Lung (tissue), 12 donors: ENCODE data around the gene DOC2A. TPM values are rescaled to one million over a fixed set of nuclear protein-coding genes. Genes with fewer than 3 reads are reported as not detected.

Experiments
- ATAC-seq: fragments of 200-7000 bp; cut with Tn5 transposase; one replicate; pipeline ENCODE4 v1.9.1; 2020; ENCODE audit warnings: moderate number of reproducible peaks; ENCODE audit not compliant: insufficient read depth, low FRiP score
- DNase-seq, 3 donors: peaks; one replicate each; pipeline ENCODE4 v3.0.0-alpha.2; 2013 to 2017
- H3K27ac ChIP-seq, 2 donors: one replicate each; pipeline ENCODE4 v1.5.1; 2013; ENCODE audit warnings: mild to moderate bottlenecking in 2 of 2, moderate library complexity in 2 of 2, control low read depth in 1 of 2, inconsistent platforms in 1 of 2, low read depth in 1 of 2, low read length in 1 of 2
- H3K27me3 ChIP-seq, 3 donors: one replicate each; pipeline ENCODE4 v1.5.1; 2013; ENCODE audit warnings: low read length in 2 of 3; ENCODE audit not compliant: control insufficient read depth in 3 of 3, insufficient read depth in 3 of 3
- H3K36me3 ChIP-seq, 4 donors: one replicate each; pipeline ENCODE4 v1.5.1; 2013; ENCODE audit warnings: low read length in 4 of 4, mild to moderate bottlenecking in 1 of 4, moderate library complexity in 1 of 4; ENCODE audit not compliant: control insufficient read depth in 4 of 4, insufficient read depth in 4 of 4
- H3K4me1 ChIP-seq, 5 donors: one replicate each; pipeline ENCODE4 v1.5.1; 2013; ENCODE audit warnings: low read length in 5 of 5, mild to moderate bottlenecking in 2 of 5, moderate library complexity in 1 of 5; ENCODE audit not compliant: control insufficient read depth in 5 of 5, insufficient read depth in 5 of 5
- H3K4me3 ChIP-seq: one replicate; pipeline ENCODE4 v1.5.1; 2013; ENCODE audit warnings: mild to moderate bottlenecking, control low read depth, moderate library complexity
- H3K9ac ChIP-seq, 2 donors: one replicate each; pipeline ENCODE4 v1.5.1; 2013; ENCODE audit warnings: low read length in 2 of 2, control low read depth in 1 of 2; ENCODE audit not compliant: insufficient read depth in 1 of 2
- H3K9me3 ChIP-seq, 4 donors: one replicate each; pipeline ENCODE4 v1.5.1; 2013; ENCODE audit warnings: low read length in 3 of 4, mild to moderate bottlenecking in 1 of 4, moderate library complexity in 1 of 4; ENCODE audit not compliant: control insufficient read depth in 4 of 4, insufficient read depth in 3 of 4
- CTCF ChIP-seq: IDR thresholded peaks from 2 replicates; pipeline ENCODE4 v1.5.1; 2012; ENCODE audit warnings: mild to moderate bottlenecking; ENCODE audit errors: control extremely low read depth, extremely low read depth
- WGBS, 2 donors: extraction: QIAGEN DNeasy Blood & Tissue Kit; methylation state at CpG; one replicate each; pipeline ENCODE4 v1.1.7; 2013; 5-methylcytosine and 5-hydroxymethylcytosine counted together
- polyA plus RNA-seq, 2 donors: library from polyadenylated mRNA; stranded (reverse); fragments of 200-250 nt; gene quantifications; one replicate each; pipeline ENCODE4 v1.2.1, GENCODE V29; 2013
- total RNA-seq, 2 donors: library from RNA; depleted of rRNA in 1 of 2; stranded (reverse); fragments of >200 nt in 1 of 2; gene quantifications; one replicate each; pipeline ENCODE4 v1.2.1, GENCODE V29; 2014 to 2021
- donor health status: control.
- donor health status: control.
- donor health status: Bipolar disorder and iron deficiency.
- donor health status: healthy.
- donor health status: DM: yes; HTN: yes; CAD: no.

Gene DOC2A
- total and polyA plus RNA-seq, 4 donors, result 1.4 to 8.7 (median 2.7) TPM

DNA sequence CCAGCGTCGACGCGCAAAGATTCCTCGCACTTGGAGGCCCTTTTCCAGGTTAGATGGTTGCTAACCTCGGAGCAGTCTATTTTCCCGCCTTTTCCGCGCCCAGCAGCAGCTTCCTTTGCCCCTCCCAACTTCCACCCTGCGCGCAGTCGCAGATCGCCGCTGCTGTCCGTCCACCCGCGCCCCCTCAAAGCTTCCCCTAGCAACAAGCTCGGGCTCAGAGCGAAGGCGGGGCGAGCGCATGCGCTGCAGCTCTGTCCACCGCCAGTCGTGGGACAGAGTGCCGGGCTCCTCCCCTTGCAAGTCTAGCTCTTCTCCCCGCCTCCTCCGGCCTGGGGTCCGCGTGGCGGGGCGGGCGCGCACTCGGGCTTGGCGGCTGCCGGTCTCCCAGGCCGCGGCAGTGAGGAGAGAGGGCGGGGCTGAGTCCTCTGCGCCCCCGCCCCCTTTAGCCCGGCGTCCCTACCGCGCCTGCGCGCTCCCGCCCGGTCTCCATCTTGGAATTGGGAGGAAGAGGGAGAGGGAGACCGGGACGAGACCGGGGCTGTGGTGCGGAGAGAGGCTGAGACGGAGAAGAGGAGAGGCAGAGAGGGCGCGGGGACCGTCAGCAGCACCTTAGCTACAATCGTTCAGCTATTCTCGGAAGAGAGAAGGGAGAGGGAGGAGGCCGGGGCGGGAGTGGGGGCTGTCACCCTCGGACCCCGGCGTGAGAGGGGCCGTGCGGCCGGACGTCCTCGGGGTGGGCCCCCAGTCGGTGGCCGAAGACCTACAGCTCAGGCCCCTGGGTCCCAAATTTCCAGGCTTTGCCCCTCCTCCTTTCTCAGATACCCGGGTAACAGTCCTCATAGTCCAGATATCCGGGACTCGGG lies 37.2 kb downstream of the DOC2A start, which contains the start of gene TAOK2:
TAOK2 (plus strand) TSS at position 485 of the 863 bp plus-strand sequence. CDS start 3,905 bp downstream, outside the sequence.
- peaks cover 0 to 3% (median 0%) of the 10 kb centered on the region in 4 donors for H3K9me3 ChIP-seq
- peak; percentile 99 to 100 (median 100) for DNase-seq
- H3K36me3 ChIP-seq, result peaks cover 5 to 23% (median 21%) of the 10 kb centered on the region in 4 donors
- peak; percentile 99 for ATAC-seq
- TF ChIP-seq CTCF, result no peak
- no peaks in the 10 kb centered on the region for H3K27me3 ChIP-seq
- WGBS, 2 donors, result 2% methylated on average over 66 to 75 of the region's 75 CpGs
- H3K9ac ChIP-seq, result peak within 1 kb of the TSS; percentile 60 to 90
- peaks cover 14 to 26% (median 21%) of the 10 kb centered on the region in 5 donors for H3K4me1 ChIP-seq
- H3K27ac ChIP-seq, result peak within 1 kb of the TSS; percentile 87 to 95
- H3K4me3 ChIP-seq, result peak within 1 kb of the TSS; percentile 91

- Histone ChIP-seq H3K4me3 (no peak overlapping the region), H3K36me3 (peaks cover 11 to 22% (median 20%) of the 10 kb centered on the region in 4 donors), H3K27ac (no peak overlapping the region), H3K9ac (no peak overlapping the region), H3K9me3 (peaks cover 0 to 3% (median 0%) of the 10 kb centered on the region in 4 donors), H3K4me1 (peaks cover 14 to 24% (median 21%) of the 10 kb centered on the region in 5 donors), H3K27me3 (no peaks in the 10 kb centered on the region)
- ATAC-seq (no peak), DNase-seq (no peak)
- TF ChIP-seq CTCF, result no peak
- 67% methylated on average over 6 of the region's 6 CpGs for WGBS, 2 donors
These were observed 37.8 kb downstream of the DOC2A start for GRCh38 chr16:29972992-29973383.

GRCh38 chr16:29972500-29972899 lies 38.3 kb downstream of the DOC2A start:
- H3K36me3 ChIP-seq, result peaks cover 11 to 22% (median 18%) of the 10 kb centered on the region in 4 donors
- H3K4me1 ChIP-seq, result peaks cover 14 to 24% (median 19%) of the 10 kb centered on the region in 5 donors
- no peak for DNase-seq
- no peak for TF ChIP-seq CTCF
- no peak overlapping the region for H3K27ac ChIP-seq
- ATAC-seq, result no peak
- H3K4me3 ChIP-seq, result no peak overlapping the region
- H3K9ac ChIP-seq, result no peak overlapping the region
- H3K9me3 ChIP-seq, result peaks cover 0 to 3% (median 0%) of the 10 kb centered on the region in 4 donors
- WGBS, 2 donors, result 84 to 86% methylated on average over 1 of the region's 1 CpG
- no peaks in the 10 kb centered on the region for H3K27me3 ChIP-seq
